B cell (primary cell): ENCODE results near the gene BRD3.

Experiments
- CTCF ChIP-seq: fragments of 200-600 bp; IDR thresholded peaks from one replicate; pipeline ENCODE4 v1.8.0; 2022; ENCODE audit warnings: antibody characterized with exemption, mild to moderate bottlenecking
- EZH2 ChIP-seq: IDR thresholded peaks from 2 replicates; pipeline ENCODE4 v1.6.1; 2012; ENCODE audit warnings: borderline replicate concordance, low read depth, mild to moderate bottlenecking, moderate library complexity, low read length; ENCODE audit not compliant: insufficient read depth, poor library complexity, severe bottlenecking

DNA sequence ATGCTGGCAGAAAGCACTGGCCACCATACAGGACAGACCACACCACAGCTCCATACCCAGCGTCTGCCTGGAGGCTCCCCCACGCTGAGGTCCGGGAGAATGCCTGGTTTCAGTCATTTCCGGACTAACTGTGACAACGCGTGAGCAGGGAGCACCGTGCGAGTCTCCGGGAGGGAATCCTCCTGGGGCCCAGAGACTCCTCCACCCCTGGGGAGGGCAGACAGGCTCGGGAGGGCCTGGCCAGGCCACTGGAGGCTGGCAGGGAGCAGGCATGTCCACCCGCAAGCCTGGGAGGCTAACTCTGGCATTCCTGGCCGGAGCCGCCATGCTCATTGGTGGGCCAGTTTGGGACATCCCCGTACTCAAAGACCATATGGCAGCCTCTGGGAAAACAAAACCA lies 36.0 kb downstream of the BRD3 start:
- TF ChIP-seq CTCF (no peak), EZH2 (no peak)
